ENCODE data around the gene DNAH11. TPM values are rescaled to one million over a fixed set of nuclear protein-coding genes. Genes with fewer than 3 reads are reported as not detected.
"Not testable (repeated sequence)": the region's sequence is repeated elsewhere in the genome, so short reads cannot be mapped to it uniquely, and the experiment has no call there.

The DNAH11 gene
- total RNA-seq, 1 donor from 2014 or later, result 2.3 TPM

DNA sequence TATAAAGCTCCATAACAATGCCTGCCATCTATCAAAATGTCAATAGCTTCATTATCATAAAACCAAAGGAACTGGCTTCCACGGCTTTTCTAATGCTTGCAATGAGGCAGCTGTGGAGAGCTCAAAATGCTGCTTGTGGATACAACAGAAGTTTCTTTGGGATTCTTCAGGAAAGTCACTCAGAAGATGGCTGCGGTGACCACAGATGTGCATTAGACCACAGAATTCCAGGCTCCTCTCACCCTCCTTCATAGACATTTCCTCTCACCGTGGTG is 325.7 kb downstream of the DNAH11 start:
- intact Hi-C loops (cut with micrococcal nuclease), result no loop called here

DNA sequence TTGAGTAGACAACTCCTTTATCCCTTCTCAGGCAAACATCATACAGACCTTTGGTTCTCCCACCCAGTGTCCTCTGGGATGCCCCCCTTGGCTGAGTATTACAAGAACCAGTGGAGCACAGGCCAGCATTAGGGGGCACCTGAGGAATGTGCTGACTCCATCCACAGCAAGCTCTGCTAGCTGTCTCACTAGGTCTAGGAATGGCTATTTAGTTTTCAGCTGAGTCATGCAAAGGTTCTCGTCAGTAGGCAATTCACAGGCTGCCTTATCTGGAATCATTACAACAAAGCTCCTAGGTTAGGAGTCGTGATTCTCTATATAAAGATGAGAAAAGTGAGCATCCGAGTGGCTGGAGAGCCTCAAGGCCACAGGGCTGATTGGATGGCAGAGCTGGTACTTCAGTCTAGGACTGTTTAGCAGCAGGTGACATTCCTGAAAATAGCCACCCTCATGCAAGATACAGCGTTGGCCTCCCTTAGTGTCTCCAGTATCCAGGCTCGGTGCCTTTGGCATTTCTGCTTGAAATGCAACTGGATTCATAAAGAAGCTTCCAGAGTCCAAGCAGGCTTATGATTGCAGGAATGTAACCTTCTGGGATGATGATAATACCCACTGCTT is 327.1 kb downstream of the DNAH11 start:
- intact Hi-C loops (cut with micrococcal nuclease), result no loop called here

GRCh38 chr7:21883069-21883468 is 340.2 kb downstream of the DNAH11 start:
- intact Hi-C loops (cut with micrococcal nuclease), result no loop called here

DNA sequence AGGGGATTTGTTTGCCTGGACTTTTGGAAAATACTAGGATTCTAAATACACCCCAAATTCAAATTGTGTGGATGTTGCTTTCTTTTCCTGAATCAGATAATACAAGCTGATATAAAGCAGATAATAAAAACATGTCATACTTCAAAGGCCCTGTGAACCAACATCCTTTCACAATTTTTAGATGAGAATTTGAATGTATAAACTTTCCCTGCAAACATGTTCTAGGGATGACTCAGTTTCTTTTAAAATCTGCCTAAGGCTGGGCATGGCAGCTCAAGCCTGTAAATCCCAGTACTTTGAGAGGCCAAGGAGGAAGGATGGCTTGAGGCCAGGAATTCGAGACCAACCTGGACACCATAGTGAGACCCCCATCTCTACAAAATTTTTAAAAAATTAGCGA is 340.7 kb downstream of the DNAH11 start:
- intact Hi-C loops (cut with micrococcal nuclease), result not testable (repeated sequence)

DNA sequence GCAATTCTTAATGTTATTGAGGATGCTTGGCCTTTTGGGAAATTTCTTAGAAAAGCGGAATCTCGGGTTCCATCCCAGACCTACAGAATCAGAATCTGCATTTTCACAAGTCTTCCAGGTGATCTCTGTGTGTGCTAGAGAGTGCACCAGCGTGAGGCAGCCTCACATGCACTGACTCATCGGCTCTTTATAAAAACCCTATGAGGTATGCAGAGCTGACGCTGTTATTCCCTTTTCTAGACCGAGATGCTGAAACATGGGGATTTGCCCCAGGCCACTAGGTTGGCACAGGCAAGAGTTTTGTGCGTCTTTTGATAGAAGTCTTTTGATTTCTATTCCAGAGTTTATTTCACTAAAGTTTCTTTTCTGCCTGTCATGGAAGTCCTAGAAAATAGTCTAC is 341.7 kb downstream of the DNAH11 start:
- intact Hi-C loops (cut with micrococcal nuclease), result no loop called here

DNA sequence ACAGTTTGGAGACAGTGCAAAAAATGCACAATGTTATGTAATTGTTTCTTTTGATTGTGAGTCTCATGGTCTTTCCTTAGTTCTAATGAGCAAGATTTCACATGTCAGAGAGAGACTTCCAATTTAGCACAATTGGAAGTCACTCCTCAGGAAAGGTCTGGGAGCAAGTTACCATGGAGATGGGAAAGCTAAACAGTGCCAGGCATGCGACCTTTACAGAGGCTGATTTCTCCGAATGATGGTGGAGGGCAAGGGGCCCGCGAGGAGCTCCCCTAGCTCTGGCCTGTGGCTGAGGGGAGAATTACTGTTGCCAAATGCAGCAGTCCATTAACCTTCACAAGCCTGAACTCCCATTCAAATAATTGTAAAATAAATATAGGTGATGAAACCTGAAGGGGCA is 343.6 kb downstream of the DNAH11 start:
- intact Hi-C loops (cut with micrococcal nuclease), result no loop called here

DNA sequence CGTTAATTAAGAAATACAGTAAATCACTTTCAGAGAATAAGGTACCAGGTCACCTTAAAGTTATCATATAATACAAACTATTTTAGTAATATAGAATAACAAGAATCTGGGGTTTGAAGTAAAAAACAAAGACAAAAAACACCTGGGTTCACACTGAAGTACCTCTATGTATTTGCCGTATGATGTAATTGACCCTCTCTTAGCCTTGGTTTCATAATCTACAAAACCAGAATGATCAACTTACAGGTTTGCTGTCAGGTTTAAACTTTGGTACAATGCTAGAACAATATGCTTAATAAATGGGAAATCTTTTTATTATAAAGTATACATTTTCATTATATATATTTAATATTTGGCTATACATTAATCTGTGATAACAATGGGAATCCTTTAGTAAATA is 344.5 kb downstream of the DNAH11 start:
- intact Hi-C loops (cut with micrococcal nuclease), result no loop called here

DNA sequence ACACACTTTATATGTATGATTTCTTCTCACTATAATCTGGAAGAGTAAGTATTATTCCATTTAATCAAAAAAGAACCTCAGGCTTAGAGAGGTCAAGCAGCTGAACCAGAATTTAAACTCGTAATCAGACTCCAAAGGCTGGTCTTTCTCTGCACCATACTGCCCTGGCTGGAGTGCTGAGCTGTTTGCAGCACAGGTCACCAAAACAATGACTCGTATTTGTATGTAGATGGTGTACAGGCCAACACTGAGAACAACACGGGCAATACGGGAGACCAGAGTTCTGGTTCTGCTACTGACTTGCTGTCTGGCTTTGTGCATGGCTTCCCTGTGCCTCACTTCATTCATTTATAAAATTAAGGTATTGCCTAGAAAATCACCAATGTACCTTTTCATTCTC is 344.9 kb downstream of the DNAH11 start:
- intact Hi-C loops (cut with micrococcal nuclease), result no loop called here

GRCh38 chr7:21891291-21891690 is 348.5 kb downstream of the DNAH11 start:
- intact Hi-C loops (cut with micrococcal nuclease), result no loop called here

GRCh38 chr7:21893401-21893800 is 350.6 kb downstream of the DNAH11 start:
- intact Hi-C loops (cut with micrococcal nuclease), result no loop called here

GRCh38 chr7:21898265-21898930 is 355.6 kb downstream of the DNAH11 start:
- intact Hi-C loops (cut with micrococcal nuclease), result loop anchor here (1.0 to 5.0 kb wide), 3 partner anchors 47 to 646 kb away; partner anchors contain the start of gene CDCA7L

GRCh38 chr7:21902240-21902639 is 359.4 kb downstream of the DNAH11 start:
- intact Hi-C loops (cut with micrococcal nuclease), result no loop called here

- intact Hi-C loops (cut with micrococcal nuclease), result no loop called here
Observed at GRCh38 chr7:21903020-21903786, 360.4 kb downstream of the DNAH11 start.

DNA sequence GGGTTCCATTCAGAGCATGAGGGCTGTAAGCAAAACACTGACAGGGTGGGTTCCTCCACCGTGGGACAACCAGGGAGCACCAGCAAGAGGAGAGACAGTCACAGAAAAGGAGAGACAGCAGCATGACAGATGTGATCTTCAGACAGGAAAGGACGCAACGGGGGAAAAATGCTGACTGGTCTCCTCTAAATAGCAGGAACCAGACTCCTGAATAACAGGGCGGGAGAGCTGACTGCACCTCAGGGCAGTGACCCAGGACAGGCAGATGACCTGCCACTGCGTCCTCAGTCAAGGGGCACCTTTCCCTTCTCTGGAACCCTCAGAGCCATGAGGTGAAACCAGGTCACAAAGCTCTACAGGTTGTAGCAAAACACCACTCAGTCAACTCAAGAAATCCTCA is 365.9 kb downstream of the DNAH11 start:
- intact Hi-C loops (cut with micrococcal nuclease), result no loop called here

GRCh38 chr7:21910253-21910652 is 367.4 kb downstream of the DNAH11 start:
- intact Hi-C loops (cut with micrococcal nuclease), result no loop called here

- intact Hi-C loops (cut with micrococcal nuclease), result no loop called here
Observed at GRCh38 chr7:21911341-21911875, 368.6 kb downstream of the DNAH11 start.

GRCh38 chr7:21912305-21912704 is 369.5 kb downstream of the DNAH11 start:
- intact Hi-C loops (cut with micrococcal nuclease), result no loop called here

- intact Hi-C loops (cut with micrococcal nuclease), result no loop called here
Observed at GRCh38 chr7:21912931-21913780, 370.3 kb downstream of the DNAH11 start.

GRCh38 chr7:21914671-21915070 is 371.8 kb downstream of the DNAH11 start:
- intact Hi-C loops (cut with micrococcal nuclease), result no loop called here

DNA sequence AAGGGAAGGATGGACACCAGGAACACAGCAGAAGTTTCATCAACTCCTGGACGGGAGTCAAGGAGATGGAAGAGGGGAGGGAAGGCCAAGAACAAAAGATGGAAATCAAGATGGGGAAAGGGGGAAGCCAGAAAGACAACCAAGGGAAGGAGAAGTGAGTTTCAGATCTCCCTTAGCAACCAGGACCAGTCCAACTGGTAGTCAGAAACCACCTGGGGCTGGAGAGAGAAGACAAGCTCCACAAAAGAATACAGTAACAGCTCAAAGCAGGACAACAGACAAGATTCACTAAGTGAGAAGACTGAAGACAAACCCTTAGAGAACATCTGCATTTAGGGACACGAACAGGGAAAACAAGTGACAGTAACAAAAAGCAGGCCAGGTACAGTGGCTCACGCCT is 372.3 kb downstream of the DNAH11 start:
- intact Hi-C loops (cut with micrococcal nuclease), result no loop called here

DNA sequence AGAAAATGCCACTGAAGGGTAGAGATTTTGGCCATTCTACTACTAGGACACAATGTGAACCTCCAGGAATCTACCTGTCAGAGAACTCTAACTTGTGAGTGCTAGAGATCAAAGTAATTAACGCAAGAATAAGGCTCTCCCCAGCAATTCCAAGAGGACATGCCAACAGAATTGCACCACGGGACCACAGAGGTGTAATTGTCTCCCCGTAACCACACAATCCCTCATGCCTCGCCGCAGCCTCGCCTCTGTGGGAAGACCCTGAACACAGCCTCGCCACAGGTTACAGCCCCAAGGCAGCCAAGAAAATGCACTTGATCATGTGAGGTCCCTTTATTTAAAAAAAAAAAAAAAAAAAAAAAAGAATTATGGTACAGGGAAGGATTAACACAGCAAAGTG is 373.3 kb downstream of the DNAH11 start:
- intact Hi-C loops (cut with micrococcal nuclease), result no loop called here

DNA sequence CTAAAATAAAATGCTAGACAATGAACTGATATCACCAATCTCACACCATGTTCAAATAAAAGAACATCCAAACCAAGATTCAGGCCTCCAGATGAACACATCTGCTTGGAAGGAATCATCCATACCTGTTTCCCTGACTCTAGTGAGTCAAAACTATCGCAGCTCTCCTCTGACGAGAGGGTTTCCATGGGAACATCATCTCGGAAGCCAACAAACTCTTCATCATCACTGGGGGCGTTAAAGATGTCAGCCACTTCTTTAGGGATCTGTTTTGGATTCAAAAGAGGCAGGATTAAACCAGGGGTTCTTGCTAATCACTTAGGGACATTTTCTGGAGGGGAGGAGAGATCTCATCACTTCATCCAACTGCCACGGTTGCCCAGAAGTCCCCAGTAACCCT is 373.8 kb downstream of the DNAH11 start:
- intact Hi-C loops (cut with micrococcal nuclease), result no loop called here
